Testis (tissue), 3 donors: Measurements from ENCODE around the gene NCS1. TPM values are rescaled to one million over a fixed set of nuclear protein-coding genes. Genes with fewer than 3 reads are reported as not detected.

Source experiments
- DNase-seq: peaks from one replicate; pipeline ENCODE4 v3.0.0-alpha.2; 2019
- H3K27ac ChIP-seq, 2 donors: fragments of 200-600 bp; sonication (generic); one replicate each; pipeline ENCODE4 v1.5.1; 2019
- H3K27me3 ChIP-seq: fragments of 200-600 bp; sonication (generic); one replicate; pipeline ENCODE4 v1.5.1; 2019
- H3K36me3 ChIP-seq: fragments of 200-600 bp; sonication (generic); one replicate; pipeline ENCODE4 v1.5.1; 2017; ENCODE audit warnings: low read depth; ENCODE audit errors: missing control alignments
- H3K4me1 ChIP-seq: fragments of 200-600 bp; sonication (generic); one replicate; pipeline ENCODE4 v1.5.1; 2019
- H3K4me3 ChIP-seq, 2 donors: fragments of 200-600 bp; sonication (generic); one replicate each; pipeline ENCODE4 v1.5.1; 2017 to 2019
- H3K9me3 ChIP-seq: fragments of 200-600 bp; sonication (generic); one replicate; pipeline ENCODE4 v1.5.1; 2017
- POLR2A ChIP-seq: fragments of 450-650 bp; IDR thresholded peaks from one replicate; pipeline ENCODE4 v1.6.1; 2017; ENCODE audit warnings: antibody characterized with exemption, mild to moderate bottlenecking, moderate library complexity
- WGBS, 2 donors: methylation state at CpG; one replicate each; pipeline ENCODE4 v1.1.5; 2018; 5-methylcytosine and 5-hydroxymethylcytosine counted together
- intact Hi-C: fragments of 100-400 bp; cut with DNase I; formaldehyde crosslinking; loops from one replicate; pipeline ENCODE4 v1.15.1; 2023; ENCODE audit warnings: low total_unique reads
- polyA plus RNA-seq: library from polyadenylated mRNA; stranded (reverse); fragments of 350-450 nt; fragmentation: Illumina TruSeq; extraction: RNeasy Lipid Tissue Mini Kit (QIAGEN cat#74804); gene quantifications from one replicate; pipeline ENCODE4 v1.2.3, GENCODE V29; 2014; ENCODE audit warnings: low read depth, low replicate concordance; ENCODE audit not compliant: insufficient read depth
- total RNA-seq, 2 donors: library from RNA; depleted of rRNA; stranded (reverse); fragments of >200 nt; gene quantifications; one replicate each; pipeline ENCODE4 v1.2.3, GENCODE V29; 2016
- TF ChIP-seq, protein P1 (sequence below), 3 experiments: fragments of 450-650 bp in 2 of 3; fragments of 200-600 bp in 1 of 3; sonication (generic) in 1 of 3; IDR thresholded peaks; one replicate each; pipeline ENCODE4 v1.5.1; 2016 to 2019; ENCODE audit warnings: antibody characterized with exemption in 3 of 3, mild to moderate bottlenecking in 2 of 3, moderate library complexity in 1 of 3

The NCS1 gene
- total and polyA plus RNA-seq, 3 donors from 2014 or later = 5.2 to 13.0 (median 5.2) TPM

DNA sequence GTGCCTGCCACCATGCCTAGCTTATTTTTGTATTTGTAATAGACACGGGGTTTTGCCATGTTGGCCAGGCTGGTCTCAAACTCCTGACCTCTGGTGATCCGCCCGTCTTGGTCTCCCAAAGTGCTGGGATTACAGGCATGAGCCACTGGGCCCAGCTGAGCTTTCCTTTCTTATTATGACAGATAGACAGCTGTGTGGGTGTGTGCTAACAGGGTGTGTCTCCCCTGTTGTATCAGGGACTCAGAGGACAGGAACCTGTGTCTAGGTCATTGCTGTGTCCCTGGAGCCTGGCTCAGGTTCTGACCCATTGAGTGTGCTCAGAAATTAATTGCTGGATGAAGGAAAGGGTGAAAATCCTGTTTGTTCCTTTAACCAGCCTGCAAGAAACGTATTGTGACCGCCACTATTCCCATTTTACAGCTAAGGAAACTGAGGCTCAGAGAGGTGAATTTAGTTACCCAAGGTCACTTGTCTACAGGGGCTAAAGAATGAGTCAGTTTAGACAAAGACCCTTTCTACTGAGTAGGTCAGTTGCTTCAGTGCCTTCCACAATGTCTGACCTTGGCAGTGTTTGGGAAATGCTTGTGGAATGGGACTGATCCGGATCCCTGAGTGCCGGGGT lies 16.8 kb downstream of the NCS1 start:
- Histone ChIP-seq H3K4me1 (peaks cover 11% of the 10 kb centered on the region), H3K27ac (no peak overlapping the region), H3K4me3 (no peak overlapping the region), H3K9me3 (no peaks in the 10 kb centered on the region), H3K27me3 (no peaks in the 10 kb centered on the region), H3K36me3 (no peaks in the 10 kb centered on the region)
- no peak for TF ChIP-seq POLR2A
- TF ChIP-seq, protein P1, sequence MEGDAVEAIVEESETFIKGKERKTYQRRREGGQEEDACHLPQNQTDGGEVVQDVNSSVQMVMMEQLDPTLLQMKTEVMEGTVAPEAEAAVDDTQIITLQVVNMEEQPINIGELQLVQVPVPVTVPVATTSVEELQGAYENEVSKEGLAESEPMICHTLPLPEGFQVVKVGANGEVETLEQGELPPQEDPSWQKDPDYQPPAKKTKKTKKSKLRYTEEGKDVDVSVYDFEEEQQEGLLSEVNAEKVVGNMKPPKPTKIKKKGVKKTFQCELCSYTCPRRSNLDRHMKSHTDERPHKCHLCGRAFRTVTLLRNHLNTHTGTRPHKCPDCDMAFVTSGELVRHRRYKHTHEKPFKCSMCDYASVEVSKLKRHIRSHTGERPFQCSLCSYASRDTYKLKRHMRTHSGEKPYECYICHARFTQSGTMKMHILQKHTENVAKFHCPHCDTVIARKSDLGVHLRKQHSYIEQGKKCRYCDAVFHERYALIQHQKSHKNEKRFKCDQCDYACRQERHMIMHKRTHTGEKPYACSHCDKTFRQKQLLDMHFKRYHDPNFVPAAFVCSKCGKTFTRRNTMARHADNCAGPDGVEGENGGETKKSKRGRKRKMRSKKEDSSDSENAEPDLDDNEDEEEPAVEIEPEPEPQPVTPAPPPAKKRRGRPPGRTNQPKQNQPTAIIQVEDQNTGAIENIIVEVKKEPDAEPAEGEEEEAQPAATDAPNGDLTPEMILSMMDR (IDR thresholded peaks at IDR 0.05) = no peak
- WGBS, 2 donors = 90 to 93% methylated on average over 3 to 7 of the region's 7 CpGs
- DNase-seq = no peak
- intact Hi-C loops = no loop called here

DNA sequence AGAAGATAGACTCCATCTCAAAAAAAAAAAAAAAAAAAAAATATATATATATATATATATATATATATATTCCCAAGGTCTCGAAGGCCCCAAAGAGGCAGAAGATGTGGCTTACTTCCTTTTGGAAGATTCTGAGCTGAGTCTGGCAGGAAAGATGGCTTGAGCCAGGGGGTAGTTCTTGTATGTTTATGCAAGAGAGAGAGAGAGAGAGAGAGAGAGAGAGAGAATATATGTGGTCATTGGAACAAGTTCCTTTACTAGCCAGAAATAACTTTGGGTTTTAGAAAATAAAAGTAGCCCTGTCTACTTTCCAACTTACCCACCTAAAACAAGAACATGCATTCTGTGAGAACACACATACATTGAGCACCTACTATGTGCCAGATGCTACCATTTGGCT lies 17.6 kb downstream of the NCS1 start:
- TF ChIP-seq POLR2A = no peak
- TF ChIP-seq, protein P1 (IDR thresholded peaks at IDR 0.05) = no peak
- 88 to 89% methylated on average over 1 of the region's 1 CpG for WGBS, 2 donors
- Histone ChIP-seq H3K9me3 (no peaks in the 10 kb centered on the region), H3K27ac (no peak overlapping the region), H3K4me1 (peaks cover 11% of the 10 kb centered on the region), H3K36me3 (no peaks in the 10 kb centered on the region), H3K27me3 (no peaks in the 10 kb centered on the region), H3K4me3 (no peak overlapping the region)
- DNase-seq = no peak
- intact Hi-C loops = no loop called here

DNA sequence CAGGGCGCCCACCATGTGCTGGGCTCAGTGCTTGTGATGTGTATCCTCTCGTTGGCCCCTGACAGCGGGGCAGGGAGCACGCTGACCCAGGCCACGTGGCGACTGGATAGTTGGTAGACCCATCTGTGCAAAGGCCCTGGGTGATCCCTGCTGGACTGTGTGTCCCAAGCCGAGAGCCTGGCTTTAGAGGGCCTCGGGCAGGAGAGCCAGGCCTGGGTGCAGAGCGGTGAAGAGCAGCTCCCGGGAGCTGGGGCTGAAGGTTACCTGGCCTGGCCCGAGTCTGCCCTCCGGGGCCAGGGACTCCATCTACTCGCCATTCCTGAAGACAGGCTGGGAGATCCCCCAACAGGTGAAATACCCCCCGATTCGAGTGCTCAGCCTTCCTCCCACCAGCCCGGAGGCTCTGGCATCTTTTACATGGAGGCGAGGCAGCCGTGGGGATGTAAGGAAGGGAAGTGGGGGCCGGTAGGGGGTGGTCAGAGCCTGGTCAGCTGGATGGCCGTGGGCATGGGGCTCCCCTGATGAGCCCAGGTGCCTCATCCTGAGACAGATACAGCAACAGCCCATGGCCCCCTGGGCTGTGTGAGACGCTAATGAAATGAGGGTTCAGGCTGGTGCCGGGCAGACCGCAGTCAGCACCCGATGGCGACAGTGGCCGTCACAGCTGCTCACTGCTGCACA lies 19.0 kb downstream of the NCS1 start:
- no peaks in the 10 kb centered on the region for H3K27me3 ChIP-seq
- no peaks in the 10 kb centered on the region for H3K9me3 ChIP-seq
- no peaks in the 10 kb centered on the region for H3K36me3 ChIP-seq
- peaks cover 5% of the 10 kb centered on the region for H3K4me1 ChIP-seq
- intact Hi-C loops = no loop called here
- no peak for DNase-seq
- WGBS, 2 donors = 88 to 92% methylated on average over 17 to 21 of the region's 26 CpGs
- no peak overlapping the region for H3K27ac ChIP-seq
- H3K4me3 ChIP-seq = no peak overlapping the region
- no peak for TF ChIP-seq POLR2A
- TF ChIP-seq, protein P1 (IDR thresholded peaks at IDR 0.05) = no peak

DNA sequence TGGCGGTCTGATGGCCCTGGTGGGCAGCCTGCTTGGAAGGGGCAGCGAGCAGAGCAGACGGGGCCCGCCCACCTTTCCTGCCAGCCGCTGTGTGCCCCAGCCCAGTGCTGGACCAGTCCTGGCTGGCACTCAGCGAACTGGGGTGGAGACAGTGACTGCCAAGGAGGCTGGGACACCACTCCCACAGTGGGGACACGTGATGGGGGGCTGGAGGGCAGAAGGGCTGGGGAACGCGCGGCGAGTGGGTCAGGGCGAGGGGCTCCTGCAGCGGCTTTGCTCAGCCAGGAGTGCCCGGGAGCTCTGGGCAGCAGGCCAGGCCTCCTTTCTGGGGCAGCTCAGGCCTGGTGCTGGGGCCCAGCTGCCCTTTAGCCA lies 19.5 kb downstream of the NCS1 start:
- no peak for TF ChIP-seq POLR2A
- TF ChIP-seq, protein P1 (IDR thresholded peaks at IDR 0.05) = no peak
- intact Hi-C loops = no loop called here
- peaks cover 6% of the 10 kb centered on the region for H3K4me1 ChIP-seq
- 86 to 88% methylated on average over 1 to 14 of the region's 14 CpGs for WGBS, 2 donors
- no peak for DNase-seq
- no peak overlapping the region for H3K4me3 ChIP-seq
- H3K27me3 ChIP-seq = no peaks in the 10 kb centered on the region
- no peak overlapping the region for H3K27ac ChIP-seq
- no peaks in the 10 kb centered on the region for H3K9me3 ChIP-seq
- no peaks in the 10 kb centered on the region for H3K36me3 ChIP-seq
